DMS 273 (cell line): ENCODE data around the gene CFAP20DC.
"Not testable (repeated sequence)": the region's sequence is repeated elsewhere in the genome, so short reads cannot be mapped to it uniquely, and the experiment has no call there.

Source experiments
- DNase-seq: peaks from one replicate; lab custom pipeline; 2025; ENCODE audit not compliant: unreplicated experiment; lab: John Stamatoyannopoulos, UW

The CFAP20DC gene

GRCh38 chr3:58824285-58824684, 225.5 kb downstream of the CFAP20DC start:
- DNase-seq, result peak; percentile 81

GRCh38 chr3:58806551-58807244, 243.1 kb downstream of the CFAP20DC start:
- not testable (repeated sequence) for DNase-seq

GRCh38 chr3:58804914-58805313, 244.9 kb downstream of the CFAP20DC start:
- no peak for DNase-seq

GRCh38 chr3:58801541-58801940, 248.3 kb downstream of the CFAP20DC start:
- DNase-seq, result no peak

- no peak for DNase-seq
Measured at GRCh38 chr3:58800940-58801339, 248.9 kb downstream of the CFAP20DC start.

- DNase-seq, result no peak
Measured at GRCh38 chr3:58800032-58800431, 249.8 kb downstream of the CFAP20DC start.

- DNase-seq, result no peak
Measured at GRCh38 chr3:58799271-58799670, 250.6 kb downstream of the CFAP20DC start.

- DNase-seq, result no peak
Measured at GRCh38 chr3:58798312-58798711, 251.5 kb downstream of the CFAP20DC start.

GRCh38 chr3:58794750-58795149, 255.1 kb downstream of the CFAP20DC start:
- no peak for DNase-seq

GRCh38 chr3:58793938-58794337, 255.9 kb downstream of the CFAP20DC start:
- no peak for DNase-seq

GRCh38 chr3:58792921-58793451, 256.8 kb downstream of the CFAP20DC start:
- DNase-seq, result no peak

- no peak for DNase-seq
Measured at GRCh38 chr3:58789385-58789784, 260.4 kb downstream of the CFAP20DC start.

GRCh38 chr3:58784888-58785287, 264.9 kb downstream of the CFAP20DC start:
- no peak for DNase-seq

- DNase-seq, result no peak
Measured at GRCh38 chr3:58784425-58784824, 265.4 kb downstream of the CFAP20DC start.

GRCh38 chr3:58783845-58784244, 266.0 kb downstream of the CFAP20DC start:
- no peak for DNase-seq

- no peak for DNase-seq
Measured at GRCh38 chr3:58779934-58780333, 269.9 kb downstream of the CFAP20DC start.

- no peak for DNase-seq
Measured at GRCh38 chr3:58776231-58776630, 273.6 kb downstream of the CFAP20DC start.

GRCh38 chr3:58772462-58772861, 277.4 kb downstream of the CFAP20DC start:
- DNase-seq, result no peak

- DNase-seq, result no peak
Measured at GRCh38 chr3:58769065-58769464, 280.8 kb downstream of the CFAP20DC start.

GRCh38 chr3:58766587-58767282, 283.1 kb downstream of the CFAP20DC start:
- no peak for DNase-seq

GRCh38 chr3:58755150-58755549, 294.7 kb downstream of the CFAP20DC start:
- DNase-seq, result no peak

GRCh38 chr3:58754074-58754473, 295.8 kb downstream of the CFAP20DC start:
- no peak for DNase-seq
